ENCODE data around the gene GALR2.

GALR2 gene

DNA sequence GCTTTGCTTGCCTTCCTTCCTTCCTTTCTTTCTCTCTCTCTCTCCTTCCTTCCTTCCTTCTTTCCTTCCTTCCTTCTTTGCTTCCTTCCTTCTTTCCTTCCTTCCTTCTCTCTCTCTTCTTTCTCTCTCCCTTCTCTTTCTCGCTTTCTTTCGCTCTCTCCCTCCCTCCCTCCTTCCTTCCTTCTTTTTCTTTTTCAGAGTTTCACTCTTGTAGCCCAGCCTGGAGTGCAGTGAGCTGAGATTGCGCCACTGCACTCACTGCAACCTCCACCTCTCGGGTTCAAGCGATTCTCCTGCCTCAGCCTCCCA is 48.6 kb downstream of the GALR2 start:
- TF ChIP-seq, protein P1, sequence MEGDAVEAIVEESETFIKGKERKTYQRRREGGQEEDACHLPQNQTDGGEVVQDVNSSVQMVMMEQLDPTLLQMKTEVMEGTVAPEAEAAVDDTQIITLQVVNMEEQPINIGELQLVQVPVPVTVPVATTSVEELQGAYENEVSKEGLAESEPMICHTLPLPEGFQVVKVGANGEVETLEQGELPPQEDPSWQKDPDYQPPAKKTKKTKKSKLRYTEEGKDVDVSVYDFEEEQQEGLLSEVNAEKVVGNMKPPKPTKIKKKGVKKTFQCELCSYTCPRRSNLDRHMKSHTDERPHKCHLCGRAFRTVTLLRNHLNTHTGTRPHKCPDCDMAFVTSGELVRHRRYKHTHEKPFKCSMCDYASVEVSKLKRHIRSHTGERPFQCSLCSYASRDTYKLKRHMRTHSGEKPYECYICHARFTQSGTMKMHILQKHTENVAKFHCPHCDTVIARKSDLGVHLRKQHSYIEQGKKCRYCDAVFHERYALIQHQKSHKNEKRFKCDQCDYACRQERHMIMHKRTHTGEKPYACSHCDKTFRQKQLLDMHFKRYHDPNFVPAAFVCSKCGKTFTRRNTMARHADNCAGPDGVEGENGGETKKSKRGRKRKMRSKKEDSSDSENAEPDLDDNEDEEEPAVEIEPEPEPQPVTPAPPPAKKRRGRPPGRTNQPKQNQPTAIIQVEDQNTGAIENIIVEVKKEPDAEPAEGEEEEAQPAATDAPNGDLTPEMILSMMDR (IDR thresholded peaks at IDR 0.05), result no peak
- Histone ChIP-seq H3K4me3 (ENCODE audit: low read depth, low read length) (no peak overlapping the region), H3K4me2 (ENCODE audit: low read length) (no peak overlapping the region), H3K4me1 (no peaks in the 10 kb centered on the region), H2AFZ (no peak overlapping the region), H3K27ac (no peak overlapping the region), H3K36me3 (ENCODE audit: control insufficient read depth, insufficient read depth, low read length) (no peaks in the 10 kb centered on the region), H3K9ac (no peak overlapping the region), H3K9me3 (ENCODE audit: control insufficient read depth, low read length) (no peaks in the 10 kb centered on the region), H3K79me2 (no peaks in the 10 kb centered on the region), H3K27me3 (ENCODE audit: control insufficient read depth, insufficient read depth, low read length) (no peaks in the 10 kb centered on the region)

DNA sequence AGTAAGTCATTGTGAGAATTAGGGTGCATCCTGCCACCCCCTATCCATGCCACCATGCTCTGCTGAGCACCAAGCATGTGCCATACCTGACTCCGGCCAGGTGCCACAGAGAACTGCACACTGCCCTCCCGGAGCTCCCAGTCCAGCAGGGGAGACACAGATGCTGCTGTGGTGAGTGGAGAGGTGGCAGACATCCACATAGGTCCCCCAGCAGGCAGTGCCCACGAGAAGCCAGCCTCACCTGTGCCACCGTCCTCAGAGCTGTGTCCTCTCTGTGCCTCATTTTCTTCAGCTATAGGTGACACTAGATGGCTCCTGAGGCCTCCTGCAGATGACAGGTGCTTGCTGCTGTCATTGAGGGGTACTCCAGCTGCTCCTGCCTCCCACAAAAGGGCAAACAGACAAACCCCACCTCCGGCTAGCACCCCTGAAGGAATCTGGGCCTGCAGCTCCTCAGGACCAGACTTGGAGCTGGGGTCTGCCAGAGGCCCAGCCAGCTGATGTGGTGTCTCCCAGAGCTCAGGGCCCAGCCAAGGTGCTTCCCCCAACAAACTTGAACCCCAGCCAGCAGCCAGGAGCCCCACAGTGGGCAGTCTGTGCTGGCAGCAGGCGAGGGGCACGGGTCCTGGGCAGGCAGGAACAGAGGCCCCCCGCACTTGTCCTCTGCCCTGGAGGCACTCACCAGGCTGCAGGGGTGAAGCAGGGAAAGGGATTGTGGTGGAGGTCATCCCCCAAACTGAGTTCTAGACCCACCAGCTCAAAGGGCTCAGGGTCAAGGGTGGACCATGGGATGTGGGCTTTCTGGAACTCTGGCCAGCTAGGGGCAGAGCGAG is 49.4 kb downstream of the GALR2 start:
- H3K27ac ChIP-seq, result no peak overlapping the region
- no peak overlapping the region for H3K9ac ChIP-seq
- H2AFZ ChIP-seq, result no peak overlapping the region
- H3K4me2 ChIP-seq (ENCODE audit: low read length), result no peak overlapping the region
- TF ChIP-seq, protein P1 (IDR thresholded peaks at IDR 0.05), result no peak
- H3K4me1 ChIP-seq, result no peaks in the 10 kb centered on the region
- no peaks in the 10 kb centered on the region for H3K27me3 ChIP-seq (ENCODE audit: control insufficient read depth, insufficient read depth, low read length)
- H3K9me3 ChIP-seq (ENCODE audit: control insufficient read depth, low read length), result no peaks in the 10 kb centered on the region
- H3K36me3 ChIP-seq (ENCODE audit: control insufficient read depth, insufficient read depth, low read length), result no peaks in the 10 kb centered on the region
- H3K4me3 ChIP-seq (ENCODE audit: low read depth, low read length), result no peak overlapping the region
- no peaks in the 10 kb centered on the region for H3K79me2 ChIP-seq

DNA sequence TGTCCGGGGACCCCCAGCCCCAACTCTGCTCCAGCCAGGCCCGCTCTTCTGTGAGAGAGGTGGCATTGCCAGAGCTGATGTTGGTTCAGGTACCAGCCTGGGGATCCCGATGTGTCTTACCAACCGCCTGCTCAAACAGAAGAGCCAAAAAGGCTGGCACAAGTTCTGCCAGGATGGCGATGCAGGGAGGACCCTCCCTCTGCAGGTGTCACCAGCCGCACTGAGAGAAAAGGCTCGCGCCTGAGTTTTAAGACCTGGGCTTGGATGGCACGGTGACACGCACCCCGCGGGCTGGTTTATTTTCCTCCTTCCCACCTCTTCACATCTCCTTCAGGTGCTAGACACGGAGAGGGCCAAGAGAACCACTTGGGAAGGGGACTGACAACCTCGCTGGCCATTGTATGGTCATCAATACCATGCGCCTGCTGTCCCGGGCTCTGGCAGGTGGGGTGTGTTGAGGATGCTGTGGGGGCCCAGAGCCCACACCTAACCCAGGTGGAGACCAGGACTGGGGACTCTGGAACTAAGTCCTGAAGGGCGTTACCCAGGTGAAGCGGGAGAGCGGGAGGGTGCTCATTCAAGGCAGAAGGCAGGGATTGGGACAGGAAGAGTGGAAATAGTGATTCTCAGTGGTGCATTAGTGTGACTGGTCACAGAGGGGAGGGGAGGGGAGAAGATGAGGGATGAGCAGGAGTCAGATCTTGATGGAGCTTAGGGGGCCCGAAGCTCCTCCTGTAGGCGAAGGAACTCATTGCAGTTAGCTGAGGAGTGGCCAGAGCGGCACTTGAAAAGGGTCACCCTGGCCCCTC is 50.2 kb downstream of the GALR2 start:
- H3K4me1 ChIP-seq, result no peaks in the 10 kb centered on the region
- H2AFZ ChIP-seq, result no peak overlapping the region
- no peak overlapping the region for H3K27ac ChIP-seq
- TF ChIP-seq, protein P1 (IDR thresholded peaks at IDR 0.05), result no peak
- no peaks in the 10 kb centered on the region for H3K9me3 ChIP-seq (ENCODE audit: control insufficient read depth, low read length)
- no peak overlapping the region for H3K4me2 ChIP-seq (ENCODE audit: low read length)
- H3K4me3 ChIP-seq (ENCODE audit: low read depth, low read length), result no peak overlapping the region
- no peak overlapping the region for H3K9ac ChIP-seq
- no peaks in the 10 kb centered on the region for H3K36me3 ChIP-seq (ENCODE audit: control insufficient read depth, insufficient read depth, low read length)
- H3K27me3 ChIP-seq (ENCODE audit: control insufficient read depth, insufficient read depth, low read length), result no peaks in the 10 kb centered on the region
- H3K79me2 ChIP-seq, result no peaks in the 10 kb centered on the region

DNA sequence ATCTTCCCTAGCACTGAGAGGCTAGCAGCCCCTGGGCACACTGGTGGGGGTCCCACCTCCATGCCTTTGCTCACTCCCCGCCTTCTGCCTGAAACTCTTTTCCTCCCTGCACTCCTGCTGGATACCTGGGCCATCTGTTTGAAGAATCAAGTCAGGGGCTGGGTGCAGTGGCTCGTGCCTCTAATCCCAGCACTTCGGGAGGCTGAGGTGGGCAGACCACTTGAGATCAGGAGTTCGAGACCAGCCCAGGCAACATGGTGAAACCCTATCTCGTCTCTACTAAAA is 50.8 kb downstream of the GALR2 start:
- Histone ChIP-seq H3K4me1 (no peaks in the 10 kb centered on the region), H3K9ac (no peak overlapping the region), H3K27ac (no peak overlapping the region), H3K4me3 (ENCODE audit: low read depth, low read length) (no peak overlapping the region), H3K36me3 (ENCODE audit: control insufficient read depth, insufficient read depth, low read length) (no peaks in the 10 kb centered on the region), H3K9me3 (ENCODE audit: control insufficient read depth, low read length) (no peaks in the 10 kb centered on the region), H3K79me2 (no peaks in the 10 kb centered on the region), H3K4me2 (ENCODE audit: low read length) (no peak overlapping the region), H2AFZ (no peak overlapping the region), H3K27me3 (ENCODE audit: control insufficient read depth, insufficient read depth, low read length) (no peaks in the 10 kb centered on the region)
- TF ChIP-seq, protein P1 (IDR thresholded peaks at IDR 0.05), result no peak

Measured in parathyroid adenoma (tissue), 2 donors.